GM18907 (cell line): Measurements from ENCODE around the gene THNSL1.
"Not testable (repeated sequence)": the region's sequence is repeated elsewhere in the genome, so short reads cannot be mapped to it uniquely, and the experiment has no call there.

Experiments
- ATAC-seq: cut with Tn5 transposase; IDR thresholded peaks from one replicate; pipeline ENCODE4 v1.9.1; 2021; ENCODE audit warnings: mild to moderate bottlenecking, moderate library complexity; ENCODE audit not compliant: unreplicated experiment

THNSL1 gene

GRCh38 chr10:25016376-25017153, at the start of gene THNSL1:
Gene THNSL1, plus strand, starts transcription at chr10:25016612. Its CDS starts 6,612 bp downstream, at chr10:25023224.
- peak; percentile 99 for ATAC-seq

GRCh38 chr10:24966962-24967481, 49.4 kb upstream of the THNSL1 start:
- no peak for ATAC-seq

- no peak for ATAC-seq
Measured at GRCh38 chr10:24968349-24968748, 48.1 kb upstream of the THNSL1 start.

GRCh38 chr10:24968951-24969350, 47.5 kb upstream of the THNSL1 start:
- ATAC-seq, result not testable (repeated sequence)

- no peak for ATAC-seq
Measured at GRCh38 chr10:24969841-24970281, 46.6 kb upstream of the THNSL1 start.

GRCh38 chr10:24971374-24971773, 45.0 kb upstream of the THNSL1 start:
- no peak for ATAC-seq

- ATAC-seq, result no peak
Measured at GRCh38 chr10:24973163-24973562, 43.2 kb upstream of the THNSL1 start.

- ATAC-seq, result no peak
Measured at GRCh38 chr10:24974976-24975375, 41.4 kb upstream of the THNSL1 start.

- ATAC-seq, result no peak
Measured at GRCh38 chr10:24979685-24980084, 36.7 kb upstream of the THNSL1 start.

GRCh38 chr10:24981161-24981710, 35.2 kb upstream of the THNSL1 start:
- no peak for ATAC-seq

GRCh38 chr10:24982319-24983112, 33.9 kb upstream of the THNSL1 start:
- ATAC-seq, result no peak

GRCh38 chr10:24983130-24983529, 33.3 kb upstream of the THNSL1 start:
- ATAC-seq, result no peak

GRCh38 chr10:24983946-24984345, 32.5 kb upstream of the THNSL1 start:
- no peak for ATAC-seq

GRCh38 chr10:24984906-24985305, 31.5 kb upstream of the THNSL1 start:
- no peak for ATAC-seq

GRCh38 chr10:24988831-24989640, 27.4 kb upstream of the THNSL1 start:
- ATAC-seq, result no peak

GRCh38 chr10:24989867-24990266, 26.5 kb upstream of the THNSL1 start:
- no peak for ATAC-seq

GRCh38 chr10:24991298-24991697, 25.1 kb upstream of the THNSL1 start:
- ATAC-seq, result no peak

GRCh38 chr10:24992512-24993133, 23.8 kb upstream of the THNSL1 start:
- ATAC-seq, result no peak

GRCh38 chr10:24993237-24993958, 23.0 kb upstream of the THNSL1 start:
- no peak for ATAC-seq

GRCh38 chr10:24995072-24995471, 21.3 kb upstream of the THNSL1 start:
- no peak for ATAC-seq
